LNCAP (cell line): ENCODE measurements around the gene NF1.

Source experiments
- TF ChIP-seq, protein P1 (sequence below): fragments of 450-650 bp; IDR thresholded peaks from 2 replicates; pipeline ENCODE4 v1.5.1; 2017; ENCODE audit warnings: mild to moderate bottlenecking

The NF1 gene

DNA sequence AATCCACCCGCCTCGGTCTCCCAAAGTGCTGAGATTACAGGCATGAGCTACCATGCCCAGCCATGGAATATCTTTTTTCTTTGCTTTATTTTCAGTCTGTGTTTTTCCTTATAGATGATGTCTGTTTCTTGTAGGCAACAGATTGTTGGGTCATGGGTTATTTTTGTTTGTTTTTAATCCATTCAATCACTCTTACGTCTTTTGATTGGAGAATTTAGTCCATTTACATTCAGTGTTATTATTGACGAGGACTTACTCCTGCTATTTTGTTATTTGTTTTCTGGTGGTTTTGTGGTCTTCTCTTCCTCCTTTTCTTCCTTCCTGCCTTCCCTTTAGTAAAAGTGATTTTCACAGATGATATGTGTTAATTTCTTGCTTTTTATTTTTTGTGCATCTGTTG, 146.3 kb downstream of the NF1 start:
- TF ChIP-seq, protein P1, sequence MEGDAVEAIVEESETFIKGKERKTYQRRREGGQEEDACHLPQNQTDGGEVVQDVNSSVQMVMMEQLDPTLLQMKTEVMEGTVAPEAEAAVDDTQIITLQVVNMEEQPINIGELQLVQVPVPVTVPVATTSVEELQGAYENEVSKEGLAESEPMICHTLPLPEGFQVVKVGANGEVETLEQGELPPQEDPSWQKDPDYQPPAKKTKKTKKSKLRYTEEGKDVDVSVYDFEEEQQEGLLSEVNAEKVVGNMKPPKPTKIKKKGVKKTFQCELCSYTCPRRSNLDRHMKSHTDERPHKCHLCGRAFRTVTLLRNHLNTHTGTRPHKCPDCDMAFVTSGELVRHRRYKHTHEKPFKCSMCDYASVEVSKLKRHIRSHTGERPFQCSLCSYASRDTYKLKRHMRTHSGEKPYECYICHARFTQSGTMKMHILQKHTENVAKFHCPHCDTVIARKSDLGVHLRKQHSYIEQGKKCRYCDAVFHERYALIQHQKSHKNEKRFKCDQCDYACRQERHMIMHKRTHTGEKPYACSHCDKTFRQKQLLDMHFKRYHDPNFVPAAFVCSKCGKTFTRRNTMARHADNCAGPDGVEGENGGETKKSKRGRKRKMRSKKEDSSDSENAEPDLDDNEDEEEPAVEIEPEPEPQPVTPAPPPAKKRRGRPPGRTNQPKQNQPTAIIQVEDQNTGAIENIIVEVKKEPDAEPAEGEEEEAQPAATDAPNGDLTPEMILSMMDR: no peak

DNA sequence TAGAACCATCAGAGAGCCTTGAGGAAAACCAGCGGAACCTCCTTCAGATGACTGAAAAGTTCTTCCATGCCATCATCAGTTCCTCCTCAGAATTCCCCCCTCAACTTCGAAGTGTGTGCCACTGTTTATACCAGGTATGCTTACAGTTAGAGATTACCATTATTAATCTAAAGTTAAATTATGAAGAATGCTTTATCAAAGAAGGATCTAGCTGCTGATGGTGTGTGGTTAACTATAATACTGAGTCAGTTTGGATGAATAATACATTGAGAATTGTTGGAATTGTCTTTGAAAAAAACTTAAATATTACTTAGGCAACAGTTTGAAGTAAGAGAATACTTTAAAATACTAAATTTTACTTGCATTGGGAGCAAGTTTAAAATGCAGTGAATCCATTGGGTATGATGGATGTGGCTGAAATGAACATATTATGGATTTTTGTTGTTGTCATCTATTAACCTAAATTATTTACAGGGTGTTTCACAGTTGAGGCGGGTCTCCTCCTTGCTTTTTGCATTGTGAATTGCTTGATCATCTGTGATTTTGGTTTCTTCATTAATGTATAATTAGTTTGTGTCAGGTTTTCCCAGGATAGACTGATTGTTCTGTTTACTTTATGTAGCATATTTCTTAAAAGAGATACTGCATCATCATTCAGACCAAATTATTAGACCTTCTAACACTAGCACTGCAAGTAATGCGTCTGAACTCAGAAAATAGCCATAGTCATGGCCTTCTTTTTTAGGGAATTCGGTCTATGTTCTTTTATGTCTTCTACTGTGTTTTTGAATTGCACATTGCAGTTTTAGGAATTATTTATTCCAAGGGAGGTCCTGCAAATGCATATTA, 154.4 kb downstream of the NF1 start:
- TF ChIP-seq, protein P1: no peak

DNA sequence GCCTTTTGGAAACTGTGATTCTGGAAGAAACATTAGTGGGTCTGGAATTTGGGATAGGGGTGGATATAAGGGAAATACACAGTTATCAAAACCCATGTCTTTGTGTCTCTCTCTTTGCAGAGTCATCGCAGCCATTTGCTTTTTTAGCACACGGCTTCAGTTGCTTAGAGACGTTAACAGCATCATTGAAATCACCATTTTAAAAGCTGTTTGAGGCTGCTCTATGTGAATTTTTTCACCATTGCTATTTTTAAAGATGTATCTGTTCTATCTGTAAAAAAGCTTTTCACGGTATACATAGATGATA, 155.0 kb downstream of the NF1 start:
- TF ChIP-seq, protein P1: no peak

DNA sequence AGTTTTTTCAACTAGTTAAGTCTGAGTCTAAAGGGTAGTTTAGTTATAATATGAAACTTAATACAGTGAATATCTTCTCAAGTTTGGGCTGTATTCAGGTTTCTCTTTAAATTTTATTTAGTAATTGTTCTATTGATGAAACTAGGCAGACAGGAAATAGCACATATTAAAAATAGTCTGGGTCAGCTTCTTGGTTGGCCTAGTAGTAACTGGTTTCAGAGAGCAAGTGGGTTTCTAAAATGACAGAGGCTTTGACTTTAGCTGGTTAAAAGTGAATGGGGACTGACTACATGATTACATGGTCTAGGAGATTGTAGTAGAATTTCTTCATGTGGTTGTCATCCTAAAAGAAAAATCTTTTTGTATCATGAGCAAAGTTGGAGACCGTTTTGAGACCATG, 155.5 kb downstream of the NF1 start:
- TF ChIP-seq, protein P1: no peak

DNA sequence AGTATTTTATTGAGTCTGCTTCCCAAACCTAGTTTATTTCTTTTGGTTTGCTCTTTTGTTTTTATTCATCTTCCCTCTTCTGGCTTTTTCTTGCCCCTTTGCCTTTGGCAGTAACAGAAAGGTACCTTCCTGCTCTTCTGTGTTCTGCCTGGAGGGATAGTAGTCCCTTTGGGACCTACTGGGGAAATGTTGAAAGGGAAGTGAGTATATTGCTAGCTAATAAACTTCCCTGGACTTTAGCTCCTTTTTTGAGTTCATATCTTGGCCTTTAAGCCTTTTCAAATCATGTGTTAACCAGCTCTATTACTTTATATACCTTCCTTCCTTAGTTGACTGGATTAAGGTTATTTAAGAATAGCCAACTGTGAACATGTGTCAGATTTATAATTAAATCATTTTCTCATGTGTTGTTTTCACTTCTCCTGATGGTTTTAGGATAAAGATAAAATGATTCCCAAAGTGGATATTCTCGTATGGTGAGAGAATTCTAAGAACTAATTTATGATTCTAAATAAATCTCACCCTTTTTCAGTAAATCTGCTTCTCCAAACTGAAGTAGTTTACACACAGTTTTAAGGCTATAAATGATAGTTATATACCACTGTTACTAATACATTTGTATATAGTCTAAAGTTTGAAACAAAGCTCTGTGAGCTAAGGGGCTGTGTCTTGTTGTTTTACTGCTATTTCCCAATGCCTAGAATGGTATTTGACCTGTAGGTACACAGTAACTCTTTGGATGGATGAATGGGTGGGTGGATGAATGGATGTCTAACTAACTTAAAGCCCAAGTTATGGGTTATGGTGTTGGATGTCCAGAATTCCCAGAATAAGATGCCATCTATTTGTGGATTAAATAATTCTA, 156.6 kb downstream of the NF1 start:
- TF ChIP-seq, protein P1: no peak

DNA sequence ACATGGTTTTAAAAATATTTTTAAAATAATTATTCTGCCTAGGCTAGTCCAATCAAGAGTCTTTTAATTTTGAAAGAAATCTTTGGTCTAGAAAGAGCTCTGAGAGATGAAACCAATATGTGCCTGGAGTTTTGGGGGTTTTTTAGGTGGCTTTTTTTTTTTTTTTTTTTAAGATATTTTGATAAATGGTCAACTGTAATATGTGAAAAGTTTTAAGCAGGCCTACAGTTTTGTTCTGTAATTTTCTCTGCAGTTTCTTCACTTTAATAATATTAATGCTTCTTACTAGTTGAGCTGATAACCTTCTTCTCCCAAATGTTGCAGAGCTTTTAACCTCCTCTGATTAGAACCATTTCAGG, 157.2 kb downstream of the NF1 start:
- TF ChIP-seq, protein P1: no peak

DNA sequence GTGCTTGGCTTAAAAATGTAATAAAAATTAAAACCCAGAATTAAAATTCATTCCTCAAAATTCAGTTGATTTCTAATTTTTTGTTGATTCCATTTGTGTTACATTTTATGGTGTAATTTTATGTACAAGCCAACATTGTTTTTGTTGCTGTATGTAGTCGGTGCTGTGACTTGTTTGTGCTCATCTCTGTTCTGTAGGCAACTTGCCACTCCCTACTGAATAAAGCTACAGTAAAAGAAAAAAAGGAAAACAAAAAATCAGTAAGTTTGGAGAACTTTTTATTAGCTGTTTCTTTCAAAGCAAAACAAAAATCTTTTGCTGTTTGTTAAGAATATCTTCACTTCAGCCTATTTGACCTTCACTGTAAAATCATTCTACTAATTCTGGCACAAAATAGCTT, 158.0 kb downstream of the NF1 start:
- TF ChIP-seq, protein P1: no peak
